ENCODE measurements around the gene NIN.
A peak's percentile ranks its signal among the peaks of the same experiment; 100 is the strongest.
"Not testable (repeated sequence)": the region's sequence is repeated elsewhere in the genome, so short reads cannot be mapped to it uniquely, and the experiment has no call there.

The NIN gene

DNA sequence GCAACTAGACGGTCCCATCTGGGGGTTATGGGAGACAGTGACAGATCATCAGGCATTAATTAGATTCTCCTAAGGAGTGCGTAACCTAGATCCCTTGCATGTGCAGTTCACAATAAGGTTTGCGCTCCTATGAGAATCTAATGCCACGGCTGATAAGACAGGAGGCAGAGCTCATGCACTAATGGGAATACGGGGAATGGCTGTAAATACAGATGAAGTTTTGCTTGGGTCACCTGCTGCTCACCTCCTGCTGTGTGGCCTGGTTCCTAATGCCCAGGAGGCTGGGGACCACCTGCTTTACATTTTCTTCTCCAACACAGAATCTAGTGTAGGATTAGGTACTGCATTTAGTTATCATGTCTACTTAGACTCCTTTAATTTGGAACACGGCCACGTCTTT, 113.2 kb downstream of the NIN start:
- TF ChIP-seq, protein P1, sequence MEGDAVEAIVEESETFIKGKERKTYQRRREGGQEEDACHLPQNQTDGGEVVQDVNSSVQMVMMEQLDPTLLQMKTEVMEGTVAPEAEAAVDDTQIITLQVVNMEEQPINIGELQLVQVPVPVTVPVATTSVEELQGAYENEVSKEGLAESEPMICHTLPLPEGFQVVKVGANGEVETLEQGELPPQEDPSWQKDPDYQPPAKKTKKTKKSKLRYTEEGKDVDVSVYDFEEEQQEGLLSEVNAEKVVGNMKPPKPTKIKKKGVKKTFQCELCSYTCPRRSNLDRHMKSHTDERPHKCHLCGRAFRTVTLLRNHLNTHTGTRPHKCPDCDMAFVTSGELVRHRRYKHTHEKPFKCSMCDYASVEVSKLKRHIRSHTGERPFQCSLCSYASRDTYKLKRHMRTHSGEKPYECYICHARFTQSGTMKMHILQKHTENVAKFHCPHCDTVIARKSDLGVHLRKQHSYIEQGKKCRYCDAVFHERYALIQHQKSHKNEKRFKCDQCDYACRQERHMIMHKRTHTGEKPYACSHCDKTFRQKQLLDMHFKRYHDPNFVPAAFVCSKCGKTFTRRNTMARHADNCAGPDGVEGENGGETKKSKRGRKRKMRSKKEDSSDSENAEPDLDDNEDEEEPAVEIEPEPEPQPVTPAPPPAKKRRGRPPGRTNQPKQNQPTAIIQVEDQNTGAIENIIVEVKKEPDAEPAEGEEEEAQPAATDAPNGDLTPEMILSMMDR (IDR thresholded peaks at IDR 0.05; ENCODE audit: extremely low read depth, insufficient read depth, missing control alignments), result no peak
- DNase-seq (ENCODE audit: low spot score), result no peak
- in situ Hi-C loops (cut with MboI; ENCODE audit: low pct_unique_long_range_greater_than_20kb, low sequenced_read_pairs, unreplicated experiment), result loop anchor here (25.0 kb wide), 1 partner anchor 106 kb away; no protein-coding TSS in a partner anchor

DNA sequence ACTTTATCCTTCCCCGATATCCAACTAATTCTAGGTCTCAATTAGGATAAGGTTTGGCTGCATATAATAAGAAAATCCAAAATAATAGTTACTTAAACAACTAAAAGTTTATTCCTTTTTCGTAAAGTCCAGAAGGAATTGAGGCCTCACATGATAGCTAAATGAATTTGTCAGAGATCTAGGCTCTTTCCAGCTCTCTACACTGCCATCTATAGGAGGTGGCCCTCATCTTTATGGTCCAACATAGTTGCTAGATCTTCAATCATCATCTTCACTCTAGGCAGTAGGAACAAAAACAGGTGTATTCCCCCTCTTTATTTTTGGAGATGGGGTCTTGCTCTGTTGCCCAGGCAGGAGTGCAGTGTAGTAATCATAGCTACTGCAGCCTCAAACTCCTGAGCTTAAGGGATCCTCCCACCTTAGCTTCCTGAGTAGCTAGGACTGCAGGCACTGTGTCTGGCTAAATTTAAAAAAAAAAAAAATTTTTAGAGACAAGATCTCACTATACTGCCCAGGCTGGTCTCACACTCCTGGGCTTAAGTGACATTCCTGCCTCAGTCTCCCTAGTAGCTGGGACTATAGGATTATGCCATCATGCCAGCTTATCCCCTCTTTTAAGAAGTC, 116.4 kb downstream of the NIN start:
- TF ChIP-seq, protein P1 (IDR thresholded peaks at IDR 0.05; ENCODE audit: extremely low read depth, insufficient read depth, missing control alignments), result peak; percentile 71
- in situ Hi-C loops (cut with MboI; ENCODE audit: low pct_unique_long_range_greater_than_20kb, low sequenced_read_pairs, unreplicated experiment), result loop anchor here (25.0 kb wide), 1 partner anchor 102 kb away; no protein-coding TSS in a partner anchor

DNA sequence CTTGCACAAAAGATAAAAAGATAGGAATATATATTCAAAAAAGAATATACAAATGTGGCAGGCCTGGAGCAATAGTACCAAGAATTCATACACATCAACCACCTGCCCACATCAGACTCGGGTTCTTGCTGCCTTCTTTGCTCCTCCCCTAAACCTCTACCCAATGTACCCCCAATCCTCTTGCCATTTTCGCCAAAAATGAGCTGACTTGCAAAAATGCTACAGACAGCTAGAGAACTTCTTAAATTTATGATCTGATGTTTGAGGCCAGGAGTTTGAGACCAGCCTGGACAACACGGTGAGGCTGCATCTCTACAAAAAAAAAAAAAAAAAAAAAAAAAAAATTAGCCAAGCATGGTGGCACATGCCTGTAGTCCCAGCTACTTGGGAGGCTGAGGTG, 119.9 kb downstream of the NIN start:
- no peak for DNase-seq (ENCODE audit: low spot score)
- in situ Hi-C loops (cut with MboI; ENCODE audit: low pct_unique_long_range_greater_than_20kb, low sequenced_read_pairs, unreplicated experiment), result loop anchor here (25.0 kb wide), 1 partner anchor 99 kb away; no protein-coding TSS in a partner anchor
- TF ChIP-seq, protein P1 (IDR thresholded peaks at IDR 0.05; ENCODE audit: extremely low read depth, insufficient read depth, missing control alignments), result no peak

More for the DNA sequence above, 116.4 kb downstream of the NIN start:
- peak; percentile 69 for DNase-seq (ENCODE audit: low spot score)

DNA sequence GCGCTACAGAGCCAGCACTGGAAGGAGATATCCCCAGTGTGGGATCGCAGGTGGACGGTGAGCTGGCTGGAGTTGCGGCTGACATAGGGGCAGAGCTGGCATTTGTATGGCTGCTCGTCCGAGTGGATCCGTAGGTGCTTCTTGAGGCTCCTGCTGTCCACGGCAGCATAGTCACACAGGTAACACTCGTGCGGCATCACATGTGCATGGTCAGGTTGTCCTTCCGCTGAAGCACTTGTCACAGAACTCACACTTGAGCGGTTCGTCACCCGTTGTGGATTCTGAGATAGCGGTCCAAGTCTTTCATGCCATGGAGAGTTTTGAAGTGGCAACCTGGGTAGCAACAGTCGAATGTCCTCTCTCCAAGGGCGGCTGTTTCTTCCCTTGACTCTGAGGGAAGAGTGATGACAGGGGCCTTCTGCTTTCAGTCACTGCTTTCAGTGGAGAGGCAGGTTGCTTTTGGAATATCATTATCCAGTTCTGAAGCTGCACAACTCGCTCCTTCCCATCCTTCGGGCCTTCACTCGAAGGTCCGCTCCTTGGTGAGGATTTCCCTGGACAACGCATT, 125.9 kb downstream of the NIN start:
- no peak for DNase-seq (ENCODE audit: low spot score)
- TF ChIP-seq, protein P1 (IDR thresholded peaks at IDR 0.05; ENCODE audit: extremely low read depth, insufficient read depth, missing control alignments), result no peak
- in situ Hi-C loops (cut with MboI; ENCODE audit: low pct_unique_long_range_greater_than_20kb, low sequenced_read_pairs, unreplicated experiment), result loop anchor here (25.0 kb wide), 1 partner anchor 93 kb away; no protein-coding TSS in a partner anchor

DNA sequence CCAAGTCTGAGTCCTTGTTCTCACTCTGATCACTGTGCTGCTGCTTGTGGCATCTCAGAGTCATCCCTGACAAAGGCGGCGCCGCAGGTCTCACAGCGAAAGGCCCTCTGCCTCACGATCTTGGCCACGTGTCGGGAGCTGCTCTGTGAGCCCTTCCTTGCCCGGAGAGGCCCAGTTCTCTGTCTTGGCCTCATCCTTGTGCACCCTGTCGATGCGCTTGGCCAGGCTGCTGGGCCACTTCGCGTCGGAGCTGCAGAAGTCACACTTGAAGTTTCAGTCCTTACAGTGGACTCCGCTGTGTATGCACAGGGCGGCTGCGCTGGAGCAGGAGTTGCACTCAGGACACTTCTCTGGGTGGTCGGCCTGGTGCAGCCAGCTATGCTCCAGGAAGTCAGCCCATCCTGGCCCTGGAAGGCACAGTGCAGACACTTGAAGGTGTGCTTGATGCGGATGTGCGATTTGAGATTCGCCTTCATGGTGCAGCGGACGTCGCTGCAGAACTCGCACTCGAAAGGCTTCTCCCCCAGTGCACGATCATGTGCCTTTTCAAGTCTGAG, 126.4 kb downstream of the NIN start:
- DNase-seq (ENCODE audit: low spot score), result no peak
- in situ Hi-C loops (cut with MboI; ENCODE audit: low pct_unique_long_range_greater_than_20kb, low sequenced_read_pairs, unreplicated experiment), result loop anchor here (25.0 kb wide), 1 partner anchor 92 kb away; no protein-coding TSS in a partner anchor
- TF ChIP-seq, protein P1 (IDR thresholded peaks at IDR 0.05; ENCODE audit: extremely low read depth, insufficient read depth, missing control alignments), result no peak

DNA sequence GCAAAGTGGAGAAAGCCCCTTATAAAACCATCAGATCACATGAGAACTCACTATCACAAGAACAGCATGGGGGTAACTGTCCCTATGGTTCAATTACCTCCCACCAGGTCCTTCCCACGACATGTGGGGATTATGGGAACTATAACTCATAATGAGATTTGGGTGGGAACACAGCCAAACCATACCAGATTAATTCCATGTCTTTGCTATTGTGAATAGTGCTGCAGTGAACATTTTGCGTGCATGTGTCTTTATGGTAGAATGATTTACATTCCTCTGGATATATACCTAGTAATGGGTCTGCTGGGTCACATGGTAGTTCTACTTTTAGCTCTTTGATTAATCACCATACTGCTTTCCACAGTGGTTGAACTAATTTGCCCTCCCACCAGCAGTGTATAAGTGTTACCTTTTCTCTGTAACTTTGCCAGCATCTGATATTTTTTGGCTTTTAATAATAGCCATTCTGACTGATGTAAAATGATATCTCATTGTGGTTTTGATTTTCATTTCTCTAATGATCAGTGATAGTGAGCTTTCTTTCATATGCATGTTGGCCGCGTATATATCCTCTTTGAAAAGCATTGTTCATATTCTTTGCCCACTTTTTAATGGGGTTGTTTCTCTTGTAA, 133.2 kb downstream of the NIN start:
- in situ Hi-C loops (cut with MboI; ENCODE audit: low pct_unique_long_range_greater_than_20kb, low sequenced_read_pairs, unreplicated experiment), result no loop called here
- DNase-seq (ENCODE audit: low spot score), result no peak
- TF ChIP-seq, protein P1 (IDR thresholded peaks at IDR 0.05; ENCODE audit: extremely low read depth, insufficient read depth, missing control alignments), result no peak

DNA sequence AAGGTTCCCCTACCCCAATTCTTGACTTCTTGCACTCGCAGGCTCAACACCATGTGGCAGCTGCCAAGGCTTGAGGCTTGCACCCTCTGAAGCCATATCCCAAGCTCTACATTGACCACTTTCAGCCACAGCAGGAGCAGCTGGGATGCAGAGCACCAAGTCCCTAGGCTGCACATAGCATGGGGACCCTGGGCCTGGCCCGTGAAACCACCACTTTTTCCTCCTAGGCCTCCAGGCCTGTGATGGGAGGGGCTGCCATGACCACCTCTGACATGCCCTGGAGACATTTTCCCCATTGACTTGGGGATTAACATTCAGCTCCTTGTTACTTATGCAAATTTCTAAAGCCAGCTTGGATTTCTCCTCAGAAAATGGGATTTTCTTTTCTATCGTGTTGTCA, 136.7 kb downstream of the NIN start:
- in situ Hi-C loops (cut with MboI; ENCODE audit: low pct_unique_long_range_greater_than_20kb, low sequenced_read_pairs, unreplicated experiment); DNase-seq (ENCODE audit: low spot score): not testable (repeated sequence)
